Measurements from ENCODE around the gene ARTN.
A peak's percentile ranks its signal among the peaks of the same experiment; 100 is the strongest.

The ARTN gene

GRCh38 chr1:43934101-43934985, 742 bp downstream of the ARTN start:
- H3K4me3 ChIP-seq (ENCODE audit: low read depth, low read length): no peak overlapping the region
- peak; percentile 78 for TF ChIP-seq CTCF (IDR thresholded peaks at IDR 0.05; ENCODE audit: control insufficient read depth, extremely low read depth, insufficient read depth)
- DNase-seq (ENCODE audit: low read depth): no peak

- no peak for TF ChIP-seq CTCF (IDR thresholded peaks at IDR 0.05; ENCODE audit: control insufficient read depth, extremely low read depth, insufficient read depth)
- DNase-seq (ENCODE audit: low read depth): no peak
- peak overlapping the region; percentile 69 for H3K4me3 ChIP-seq (ENCODE audit: low read depth, low read length)
These were observed 1.4 kb downstream of the ARTN start for GRCh38 chr1:43934986-43935324.

GRCh38 chr1:43935711-43936427, 2.3 kb downstream of the ARTN start:
- no peak for TF ChIP-seq CTCF (IDR thresholded peaks at IDR 0.05; ENCODE audit: control insufficient read depth, extremely low read depth, insufficient read depth)
- peak; percentile 91 for DNase-seq (ENCODE audit: low read depth)
- H3K4me3 ChIP-seq (ENCODE audit: low read depth, low read length): peak overlapping the region; percentile 69

- DNase-seq (ENCODE audit: low read depth): no peak
- peak overlapping the region; percentile 69 for H3K4me3 ChIP-seq (ENCODE audit: low read depth, low read length)
- peak; percentile 21 for TF ChIP-seq CTCF (IDR thresholded peaks at IDR 0.05; ENCODE audit: control insufficient read depth, extremely low read depth, insufficient read depth)
These were observed 3.0 kb downstream of the ARTN start for GRCh38 chr1:43936431-43937151.

- TF ChIP-seq CTCF (IDR thresholded peaks at IDR 0.05; ENCODE audit: control insufficient read depth, extremely low read depth, insufficient read depth): no peak
- DNase-seq (ENCODE audit: low read depth): no peak
- H3K4me3 ChIP-seq (ENCODE audit: low read depth, low read length): peak overlapping the region; percentile 69
These were observed 3.7 kb downstream of the ARTN start for GRCh38 chr1:43937179-43937865.

GRCh38 chr1:43938383-43938782, 4.8 kb downstream of the ARTN start:
- no peak for DNase-seq (ENCODE audit: low read depth)
- no peak for TF ChIP-seq CTCF (IDR thresholded peaks at IDR 0.05; ENCODE audit: control insufficient read depth, extremely low read depth, insufficient read depth)
- H3K4me3 ChIP-seq (ENCODE audit: low read depth, low read length): no peak overlapping the region
